Neural cell (in vitro differentiated cells): ENCODE measurements around the gene RSPH9. TPM values are rescaled to one million over a fixed set of nuclear protein-coding genes. Genes with fewer than 3 reads are reported as not detected.

Source experiments
- H2AFZ ChIP-seq: fragments of 200-600, 300-800 bp; sonication (generic), shearing (Covaris generic); 2 replicates; pipeline ENCODE4 v1.6.0; 2014; ENCODE audit warnings: low read depth, mild to moderate bottlenecking, antibody characterized with exemption, low read length, moderate library complexity
- H3F3A ChIP-seq: fragments of 200-600 bp; shearing (Covaris generic); 2 replicates; pipeline ENCODE4 v1.6.1; 2016; ENCODE audit warnings: mild to moderate bottlenecking, moderate library complexity, mixed read lengths, antibody characterized with exemption, low read length; ENCODE audit not compliant: insufficient read depth, poor library complexity, severe bottlenecking
- H3K27ac ChIP-seq: fragments of 200-600, 300-800 bp; sonication (generic), shearing (Covaris generic); 2 replicates; pipeline ENCODE4 v1.5.1; 2014; ENCODE audit warnings: mild to moderate bottlenecking, low read length, moderate library complexity
- H3K27me3 ChIP-seq: fragments of 300-800, 200-600 bp; sonication (generic), shearing (Covaris generic); 2 replicates; pipeline ENCODE4 v1.6.0; 2014; ENCODE audit warnings: mild to moderate bottlenecking, low read depth, low read length, moderate library complexity; ENCODE audit not compliant: insufficient read depth
- H3K36me3 ChIP-seq: fragments of 300-800, 200-600 bp; sonication (generic), shearing (Covaris generic); 2 replicates; pipeline ENCODE4 v1.5.1; 2014; ENCODE audit warnings: mild to moderate bottlenecking, antibody characterized with exemption, low read length, moderate library complexity; ENCODE audit not compliant: insufficient read depth
- H3K4me2 ChIP-seq: fragments of 300-800, 200-600 bp; sonication (generic), shearing (Covaris generic); 2 replicates; pipeline ENCODE4 v1.6.0; 2014; ENCODE audit warnings: mild to moderate bottlenecking, low read length
- H3K4me3 ChIP-seq: fragments of 300-800, 200-600 bp; sonication (generic), shearing (Covaris generic); 2 replicates; pipeline ENCODE4 v1.5.1; 2014; ENCODE audit warnings: mild to moderate bottlenecking, low read length, moderate library complexity
- H3K79me2 ChIP-seq: fragments of 200-600 bp; shearing (Covaris generic); replicated peaks from 2 replicates; pipeline ENCODE4 v1.6.0; 2014; ENCODE audit warnings: mild to moderate bottlenecking, low read length, moderate library complexity; ENCODE audit not compliant: insufficient read depth
- H3K9ac ChIP-seq: fragments of 300-800, 200-600 bp; sonication (generic), shearing (Covaris generic); 2 replicates; pipeline ENCODE4 v1.6.1; 2016; ENCODE audit warnings: mild to moderate bottlenecking, low read length, mixed read lengths
- H3K9me2 ChIP-seq: fragments of 200-600 bp; shearing (Covaris generic); 2 replicates; pipeline ENCODE4 v1.6.1; 2016; ENCODE audit warnings: mild to moderate bottlenecking, low read length, mixed read lengths; ENCODE audit not compliant: insufficient read depth
- H3K9me3 ChIP-seq: fragments of 200-600, 300-800 bp; sonication (generic), shearing (Covaris generic); 2 replicates; pipeline ENCODE4 v1.6.1; 2016; ENCODE audit warnings: mild to moderate bottlenecking, mixed run types, low read length, moderate library complexity, mixed read lengths
- H4K20me1 ChIP-seq: fragments of 200-600 bp; shearing (Covaris generic); 2 replicates; pipeline ENCODE4 v1.6.1; 2016; ENCODE audit warnings: mild to moderate bottlenecking, mixed run types; ENCODE audit not compliant: insufficient read depth
- EP300 ChIP-seq: fragments of 450-650 bp; conservative IDR thresholded peaks from 2 replicates; pipeline ENCODE4 v1.6.1; 2014; ENCODE audit warnings: antibody characterized with exemption, mild to moderate bottlenecking, moderate library complexity; ENCODE audit not compliant: poor library complexity, severe bottlenecking
- EZH2 ChIP-seq: fragments of 200-600, 300-800 bp; shearing (Covaris generic), sonication (generic); IDR thresholded peaks from 2 replicates; pipeline ENCODE4 v1.6.1; 2014; ENCODE audit warnings: antibody characterized with exemption, low read length, borderline replicate concordance, mild to moderate bottlenecking; ENCODE audit not compliant: insufficient read depth, poor library complexity, severe bottlenecking
- MXI1 ChIP-seq: fragments of 450-650 bp; conservative IDR thresholded peaks from 2 replicates; pipeline ENCODE4 v1.6.1; 2014; ENCODE audit warnings: antibody characterized with exemption, mild to moderate bottlenecking; ENCODE audit not compliant: poor library complexity, severe bottlenecking
- POLR2AphosphoS5 ChIP-seq: IDR thresholded peaks from 2 replicates; pipeline ENCODE4 v1.6.1; 2012
- RAD21 ChIP-seq: fragments of 450-650 bp; conservative IDR thresholded peaks from 2 replicates; pipeline ENCODE4 v1.6.1; 2014; ENCODE audit warnings: antibody characterized with exemption, mild to moderate bottlenecking, moderate library complexity
- SMC3 ChIP-seq: fragments of 450-650 bp; conservative IDR thresholded peaks from 2 replicates; pipeline ENCODE4 v1.6.1; 2014; ENCODE audit warnings: antibody characterized with exemption, mild to moderate bottlenecking, moderate library complexity; ENCODE audit not compliant: poor library complexity
- TAF1 ChIP-seq: IDR thresholded peaks from 2 replicates; pipeline ENCODE4 v1.6.1; 2012; ENCODE audit warnings: low read depth
- polyA plus RNA-seq: library from polyadenylated mRNA; depleted of rRNA; stranded (reverse); fragments of >200 nt; gene quantifications from 2 replicates; pipeline ENCODE4 v1.2.3, GENCODE V29; 2014
- TF ChIP-seq, protein P1 (sequence below): IDR thresholded peaks from 2 replicates; pipeline ENCODE4 v1.6.1; 2012; ENCODE audit warnings: borderline replicate concordance
- TF ChIP-seq, protein P2 (sequence below): fragments of 450-650 bp; IDR thresholded peaks from 2 replicates; pipeline ENCODE4 v1.5.1; 2014; ENCODE audit warnings: antibody characterized with exemption, mild to moderate bottlenecking, moderate library complexity; ENCODE audit not compliant: poor library complexity, severe bottlenecking

RSPH9 gene
- polyA plus RNA-seq, 1 donor from 2014 or later: 0.88 TPM

DNA sequence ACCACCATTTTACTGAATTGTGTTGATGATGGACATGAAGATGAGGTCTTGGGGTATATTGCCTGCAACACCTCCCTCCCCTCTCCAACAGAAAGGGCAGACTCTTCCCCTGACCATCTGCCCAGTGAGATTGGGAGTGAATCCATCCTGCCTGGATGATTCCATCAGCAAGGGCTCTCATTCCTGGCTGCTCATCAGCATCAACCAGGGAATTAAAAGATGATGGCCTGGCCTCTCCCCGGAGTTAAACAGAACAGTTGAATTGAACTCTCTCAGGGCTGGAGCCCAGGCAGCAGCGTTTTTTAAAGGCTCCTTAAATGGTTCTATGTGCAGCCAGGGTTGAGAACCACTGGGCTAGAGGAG lies 57.3 kb downstream of the RSPH9 start:
- no peaks in the 10 kb centered on the region for H3F3A ChIP-seq
- no peaks in the 10 kb centered on the region for H3K36me3 ChIP-seq
- TF ChIP-seq TAF1 (no peak), SMC3 (no peak), MXI1 (no peak), RAD21 (no peak), POLR2AphosphoS5 (no peak), EZH2 (no peak)
- TF ChIP-seq, protein P1, sequence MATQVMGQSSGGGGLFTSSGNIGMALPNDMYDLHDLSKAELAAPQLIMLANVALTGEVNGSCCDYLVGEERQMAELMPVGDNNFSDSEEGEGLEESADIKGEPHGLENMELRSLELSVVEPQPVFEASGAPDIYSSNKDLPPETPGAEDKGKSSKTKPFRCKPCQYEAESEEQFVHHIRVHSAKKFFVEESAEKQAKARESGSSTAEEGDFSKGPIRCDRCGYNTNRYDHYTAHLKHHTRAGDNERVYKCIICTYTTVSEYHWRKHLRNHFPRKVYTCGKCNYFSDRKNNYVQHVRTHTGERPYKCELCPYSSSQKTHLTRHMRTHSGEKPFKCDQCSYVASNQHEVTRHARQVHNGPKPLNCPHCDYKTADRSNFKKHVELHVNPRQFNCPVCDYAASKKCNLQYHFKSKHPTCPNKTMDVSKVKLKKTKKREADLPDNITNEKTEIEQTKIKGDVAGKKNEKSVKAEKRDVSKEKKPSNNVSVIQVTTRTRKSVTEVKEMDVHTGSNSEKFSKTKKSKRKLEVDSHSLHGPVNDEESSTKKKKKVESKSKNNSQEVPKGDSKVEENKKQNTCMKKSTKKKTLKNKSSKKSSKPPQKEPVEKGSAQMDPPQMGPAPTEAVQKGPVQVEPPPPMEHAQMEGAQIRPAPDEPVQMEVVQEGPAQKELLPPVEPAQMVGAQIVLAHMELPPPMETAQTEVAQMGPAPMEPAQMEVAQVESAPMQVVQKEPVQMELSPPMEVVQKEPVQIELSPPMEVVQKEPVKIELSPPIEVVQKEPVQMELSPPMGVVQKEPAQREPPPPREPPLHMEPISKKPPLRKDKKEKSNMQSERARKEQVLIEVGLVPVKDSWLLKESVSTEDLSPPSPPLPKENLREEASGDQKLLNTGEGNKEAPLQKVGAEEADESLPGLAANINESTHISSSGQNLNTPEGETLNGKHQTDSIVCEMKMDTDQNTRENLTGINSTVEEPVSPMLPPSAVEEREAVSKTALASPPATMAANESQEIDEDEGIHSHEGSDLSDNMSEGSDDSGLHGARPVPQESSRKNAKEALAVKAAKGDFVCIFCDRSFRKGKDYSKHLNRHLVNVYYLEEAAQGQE: no peak
- TF ChIP-seq, protein P2, sequence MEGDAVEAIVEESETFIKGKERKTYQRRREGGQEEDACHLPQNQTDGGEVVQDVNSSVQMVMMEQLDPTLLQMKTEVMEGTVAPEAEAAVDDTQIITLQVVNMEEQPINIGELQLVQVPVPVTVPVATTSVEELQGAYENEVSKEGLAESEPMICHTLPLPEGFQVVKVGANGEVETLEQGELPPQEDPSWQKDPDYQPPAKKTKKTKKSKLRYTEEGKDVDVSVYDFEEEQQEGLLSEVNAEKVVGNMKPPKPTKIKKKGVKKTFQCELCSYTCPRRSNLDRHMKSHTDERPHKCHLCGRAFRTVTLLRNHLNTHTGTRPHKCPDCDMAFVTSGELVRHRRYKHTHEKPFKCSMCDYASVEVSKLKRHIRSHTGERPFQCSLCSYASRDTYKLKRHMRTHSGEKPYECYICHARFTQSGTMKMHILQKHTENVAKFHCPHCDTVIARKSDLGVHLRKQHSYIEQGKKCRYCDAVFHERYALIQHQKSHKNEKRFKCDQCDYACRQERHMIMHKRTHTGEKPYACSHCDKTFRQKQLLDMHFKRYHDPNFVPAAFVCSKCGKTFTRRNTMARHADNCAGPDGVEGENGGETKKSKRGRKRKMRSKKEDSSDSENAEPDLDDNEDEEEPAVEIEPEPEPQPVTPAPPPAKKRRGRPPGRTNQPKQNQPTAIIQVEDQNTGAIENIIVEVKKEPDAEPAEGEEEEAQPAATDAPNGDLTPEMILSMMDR: no peak
- H3K9me3 ChIP-seq: no peaks in the 10 kb centered on the region
- no peaks in the 10 kb centered on the region for H3K27me3 ChIP-seq
- H3K27ac ChIP-seq: no peak overlapping the region
- H3K9ac ChIP-seq: no peak overlapping the region
- H3K4me3 ChIP-seq: no peak overlapping the region
- H3K79me2 ChIP-seq: no peaks in the 10 kb centered on the region
- H4K20me1 ChIP-seq: no peaks in the 10 kb centered on the region
- H3K9me2 ChIP-seq: no peaks in the 10 kb centered on the region
- H2AFZ ChIP-seq: no peak overlapping the region
- no peak overlapping the region for H3K4me2 ChIP-seq

DNA sequence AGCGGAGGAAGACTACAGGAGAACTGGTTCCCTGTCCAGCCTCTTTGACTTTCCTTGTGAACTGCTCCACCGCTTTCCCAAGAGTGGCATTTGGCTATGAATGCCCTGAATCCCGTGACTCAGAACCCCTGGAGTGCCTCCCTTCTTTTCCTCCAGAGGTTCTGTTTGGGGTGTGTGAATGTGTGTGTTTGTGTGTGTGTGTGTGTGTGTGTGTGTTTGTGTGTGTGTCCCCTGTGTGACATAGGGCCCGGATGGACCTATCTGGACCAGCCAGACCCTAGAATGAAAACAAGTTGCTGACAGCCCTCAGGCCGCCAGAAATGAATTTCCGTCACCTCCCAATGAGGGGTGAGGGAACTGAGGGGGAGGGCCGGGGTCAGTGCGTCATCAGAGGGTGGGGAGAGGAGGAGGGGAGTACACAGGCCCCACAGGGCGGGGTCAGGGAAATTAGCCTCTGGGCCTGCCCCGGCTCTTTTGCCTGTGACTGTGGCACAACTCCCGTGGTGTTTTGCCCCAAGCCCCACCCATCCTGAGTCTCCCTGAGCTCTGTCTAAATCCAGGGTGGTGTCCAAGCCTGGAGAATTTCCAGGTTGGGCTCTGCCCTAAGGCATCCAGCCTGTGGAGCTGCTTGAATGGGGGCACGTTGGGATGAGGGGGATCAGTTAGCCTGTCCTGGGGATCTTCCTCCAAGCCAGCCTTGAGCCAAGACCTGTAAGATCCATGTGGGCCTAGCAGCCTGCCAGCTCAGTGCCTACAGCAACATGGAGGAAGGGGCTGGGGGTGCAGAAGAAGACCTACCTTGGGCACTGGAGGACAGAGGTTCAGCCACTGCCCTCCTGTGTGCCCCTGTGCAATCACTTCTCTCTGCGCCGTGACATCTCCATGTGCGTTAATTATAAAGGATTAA lies 58.0 kb downstream of the RSPH9 start:
- Histone ChIP-seq H3K79me2 (no peaks in the 10 kb centered on the region), H4K20me1 (no peaks in the 10 kb centered on the region), H3K9me2 (no peaks in the 10 kb centered on the region), H3K27me3 (no peaks in the 10 kb centered on the region), H3K4me3 (no peak overlapping the region), H3K36me3 (no peaks in the 10 kb centered on the region), H3K9me3 (no peaks in the 10 kb centered on the region), H3K4me2 (no peak overlapping the region), H2AFZ (no peak overlapping the region), H3F3A (no peaks in the 10 kb centered on the region), H3K27ac (no peak overlapping the region), H3K9ac (no peak overlapping the region)
- TF ChIP-seq, protein P1: no peak
- no peak for TF ChIP-seq TAF1
- no peak for TF ChIP-seq EP300
- TF ChIP-seq SMC3: no peak
- no peak for TF ChIP-seq MXI1
- TF ChIP-seq RAD21: no peak
- TF ChIP-seq, protein P2: no peak
- TF ChIP-seq EZH2: no peak
- no peak for TF ChIP-seq POLR2AphosphoS5
